ENCODE measurements around the gene GRIA4. TPM values are rescaled to one million over a fixed set of nuclear protein-coding genes. Genes with fewer than 3 reads are reported as not detected.

The GRIA4 gene
- polyA plus RNA-seq, 3 donors: not detected

DNA sequence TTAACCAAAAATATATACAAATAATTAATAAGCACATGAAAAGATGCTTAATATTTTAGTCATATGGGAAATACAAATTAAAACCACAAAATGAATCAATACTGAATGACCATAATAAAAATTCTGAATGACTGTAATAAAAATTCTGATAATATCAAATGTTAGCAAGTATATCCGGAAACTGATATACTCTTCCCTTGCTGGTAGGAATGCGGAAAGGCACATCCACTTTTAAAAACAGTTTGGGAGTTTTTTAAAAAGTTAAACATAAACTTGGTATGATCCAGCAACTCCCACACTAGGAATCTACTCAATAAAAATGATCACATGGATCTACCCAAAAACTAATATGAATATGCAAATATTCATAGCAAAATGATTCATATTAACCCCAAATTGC lies 30.8 kb upstream of the GRIA4 start:
- no peak overlapping the region for H3K4me3 ChIP-seq (replicated peaks in 1 of 3; ENCODE audit: low read depth in 2 of 3, low read length in 3 of 3)
- H3K79me2 ChIP-seq (ENCODE audit: insufficient read depth, low read length): no peaks in the 10 kb centered on the region
- intact Hi-C loops (cut with micrococcal nuclease): no loop called here
- peaks cover 0 to 5% (median 0%) of the 10 kb centered on the region in 7 donors for H3K9me3 Mint-ChIP-seq
- no peak overlapping the region for H3K27ac ChIP-seq (ENCODE audit: low read depth in 1 of 2, low read length in 2 of 2)
- H3K4me1 Mint-ChIP-seq: no peaks in the 10 kb centered on the region
- H3K4me1 ChIP-seq (ENCODE audit: control insufficient read depth in 1 of 2, insufficient read depth in 2 of 2, low read length in 2 of 2): no peaks in the 10 kb centered on the region
- no peak overlapping the region for H3K27ac Mint-ChIP-seq
- no peak overlapping the region for H2AFZ ChIP-seq (ENCODE audit: insufficient read depth, low read depth, low read length, poor library complexity, severe bottlenecking)
- TF ChIP-seq, protein P1, sequence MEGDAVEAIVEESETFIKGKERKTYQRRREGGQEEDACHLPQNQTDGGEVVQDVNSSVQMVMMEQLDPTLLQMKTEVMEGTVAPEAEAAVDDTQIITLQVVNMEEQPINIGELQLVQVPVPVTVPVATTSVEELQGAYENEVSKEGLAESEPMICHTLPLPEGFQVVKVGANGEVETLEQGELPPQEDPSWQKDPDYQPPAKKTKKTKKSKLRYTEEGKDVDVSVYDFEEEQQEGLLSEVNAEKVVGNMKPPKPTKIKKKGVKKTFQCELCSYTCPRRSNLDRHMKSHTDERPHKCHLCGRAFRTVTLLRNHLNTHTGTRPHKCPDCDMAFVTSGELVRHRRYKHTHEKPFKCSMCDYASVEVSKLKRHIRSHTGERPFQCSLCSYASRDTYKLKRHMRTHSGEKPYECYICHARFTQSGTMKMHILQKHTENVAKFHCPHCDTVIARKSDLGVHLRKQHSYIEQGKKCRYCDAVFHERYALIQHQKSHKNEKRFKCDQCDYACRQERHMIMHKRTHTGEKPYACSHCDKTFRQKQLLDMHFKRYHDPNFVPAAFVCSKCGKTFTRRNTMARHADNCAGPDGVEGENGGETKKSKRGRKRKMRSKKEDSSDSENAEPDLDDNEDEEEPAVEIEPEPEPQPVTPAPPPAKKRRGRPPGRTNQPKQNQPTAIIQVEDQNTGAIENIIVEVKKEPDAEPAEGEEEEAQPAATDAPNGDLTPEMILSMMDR (IDR thresholded peaks at IDR 0.05): no peak
- WGBS (ENCODE audit: insufficient coverage): no CpG with 5 or more reads among the region's 2 CpGs
- H3K4me2 ChIP-seq (replicated peaks; ENCODE audit: extremely low read depth, low read length, poor library complexity, severe bottlenecking): no peak overlapping the region
- no peaks in the 10 kb centered on the region for H3K9me3 ChIP-seq (replicated peaks in 1 of 2; ENCODE audit: control insufficient read depth in 1 of 2, insufficient read depth in 1 of 2, low read length in 2 of 2)
- no peaks in the 10 kb centered on the region for H3K36me3 ChIP-seq (replicated peaks in 1 of 2; ENCODE audit: control insufficient read depth in 1 of 2, insufficient read depth in 2 of 2, low read length in 2 of 2)
- no peaks in the 10 kb centered on the region for H4K20me1 ChIP-seq (ENCODE audit: insufficient read depth, low read length)
- no peak overlapping the region for H3K4me3 Mint-ChIP-seq
- no peaks in the 10 kb centered on the region for H3K36me3 Mint-ChIP-seq
- no peak overlapping the region for H3K9ac ChIP-seq (ENCODE audit: insufficient read depth, low read length, poor library complexity, severe bottlenecking)
- no peaks in the 10 kb centered on the region for H3K27me3 Mint-ChIP-seq (ENCODE audit: low read depth in 3 of 3)
- DNase-seq: no peak
- no peaks in the 10 kb centered on the region for H3K27me3 ChIP-seq (ENCODE audit: control insufficient read depth in 2 of 2, insufficient read depth in 2 of 2, low read length in 2 of 2)

DNA sequence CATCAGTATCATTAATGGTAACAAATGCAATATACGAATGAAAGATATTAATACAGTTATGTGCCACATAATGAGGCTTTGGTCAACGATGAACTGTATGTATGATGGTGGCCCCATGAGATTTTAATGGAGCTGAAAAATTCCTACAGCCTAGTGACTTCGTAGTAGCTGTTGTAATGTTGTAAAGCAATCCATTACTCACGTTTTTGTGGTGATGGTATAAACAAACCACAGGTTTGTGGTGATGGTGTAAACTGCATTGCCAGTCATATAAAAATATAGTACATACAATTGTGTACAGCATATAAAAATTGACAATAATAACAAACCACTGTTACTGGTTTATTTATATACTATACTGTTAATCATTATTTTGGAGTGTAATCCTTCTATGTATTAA lies 27.4 kb upstream of the GRIA4 start:
- no peaks in the 10 kb centered on the region for H3K79me2 ChIP-seq (ENCODE audit: insufficient read depth, low read length)
- H3K4me3 ChIP-seq (replicated peaks in 1 of 3; ENCODE audit: low read depth in 2 of 3, low read length in 3 of 3): no peak overlapping the region
- Mint-ChIP-seq H3K4me3 (no peak overlapping the region), H3K36me3 (no peaks in the 10 kb centered on the region), H3K27ac (no peak overlapping the region), H3K4me1 (no peaks in the 10 kb centered on the region), H3K9me3 (peaks cover 0 to 5% (median 2%) of the 10 kb centered on the region in 7 donors), H3K27me3 (ENCODE audit: low read depth in 3 of 3) (peaks cover 0 to 2% (median 0%) of the 10 kb centered on the region in 3 donors)
- H3K36me3 ChIP-seq (replicated peaks in 1 of 2; ENCODE audit: control insufficient read depth in 1 of 2, insufficient read depth in 2 of 2, low read length in 2 of 2): no peaks in the 10 kb centered on the region
- no peak overlapping the region for H3K27ac ChIP-seq (ENCODE audit: low read depth in 1 of 2, low read length in 2 of 2)
- TF ChIP-seq, protein P1 (IDR thresholded peaks at IDR 0.05): no peak
- no peaks in the 10 kb centered on the region for H3K4me1 ChIP-seq (ENCODE audit: control insufficient read depth in 1 of 2, insufficient read depth in 2 of 2, low read length in 2 of 2)
- H3K4me2 ChIP-seq (replicated peaks; ENCODE audit: extremely low read depth, low read length, poor library complexity, severe bottlenecking): no peak overlapping the region
- H3K27me3 ChIP-seq (ENCODE audit: control insufficient read depth in 2 of 2, insufficient read depth in 2 of 2, low read length in 2 of 2): no peaks in the 10 kb centered on the region
- intact Hi-C loops (cut with micrococcal nuclease): no loop called here
- no peaks in the 10 kb centered on the region for H3K9me3 ChIP-seq (replicated peaks in 1 of 2; ENCODE audit: control insufficient read depth in 1 of 2, insufficient read depth in 1 of 2, low read length in 2 of 2)
- no peaks in the 10 kb centered on the region for H4K20me1 ChIP-seq (ENCODE audit: insufficient read depth, low read length)
- no peak for DNase-seq
- no CpG with 5 or more reads among the region's 4 CpGs for WGBS (ENCODE audit: insufficient coverage)
- no peak overlapping the region for H2AFZ ChIP-seq (ENCODE audit: insufficient read depth, low read depth, low read length, poor library complexity, severe bottlenecking)
- H3K9ac ChIP-seq (ENCODE audit: insufficient read depth, low read length, poor library complexity, severe bottlenecking): no peak overlapping the region
